ENCODE results near the gene CAMKMT.

DNA sequence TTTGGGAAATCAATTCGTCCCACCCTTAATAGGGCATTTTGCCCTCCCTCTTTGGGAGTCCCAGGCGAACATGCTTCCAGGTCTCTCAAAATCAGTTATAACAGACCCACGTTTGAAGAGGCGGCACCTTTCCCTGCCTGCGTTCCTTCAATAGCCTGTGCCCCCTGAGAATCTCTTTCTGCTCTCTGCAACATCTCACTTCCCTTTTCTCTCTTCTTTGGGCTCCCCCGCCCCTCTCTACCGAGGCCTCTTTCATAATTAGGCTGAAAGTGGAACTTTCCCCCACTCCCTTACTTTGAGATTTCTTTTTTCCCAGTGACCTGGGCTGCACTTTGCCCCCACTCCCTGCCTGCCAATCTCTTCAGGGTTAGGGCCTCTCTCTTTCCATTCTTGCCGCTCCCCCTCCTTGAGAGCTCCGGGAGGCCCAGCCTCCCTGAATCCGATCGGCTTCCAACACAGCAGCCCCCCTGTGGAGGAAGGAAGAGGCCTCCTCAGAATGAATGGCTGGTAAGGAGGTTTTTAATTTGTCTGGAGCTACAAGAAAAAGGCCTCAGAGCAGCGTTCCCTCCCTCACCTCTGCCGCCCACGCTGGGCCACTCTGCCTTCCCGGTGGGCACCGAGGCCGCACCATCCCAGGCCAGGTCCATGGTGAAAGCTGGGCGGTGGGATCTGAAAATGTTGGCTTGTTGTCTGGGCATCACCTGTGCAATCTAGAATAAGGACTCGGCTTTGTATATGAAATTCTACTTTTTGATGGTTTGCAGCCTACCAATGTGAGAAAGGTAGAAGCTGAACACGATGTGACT is 417.1 kb downstream of the CAMKMT start:
- TF ChIP-seq, protein P1, sequence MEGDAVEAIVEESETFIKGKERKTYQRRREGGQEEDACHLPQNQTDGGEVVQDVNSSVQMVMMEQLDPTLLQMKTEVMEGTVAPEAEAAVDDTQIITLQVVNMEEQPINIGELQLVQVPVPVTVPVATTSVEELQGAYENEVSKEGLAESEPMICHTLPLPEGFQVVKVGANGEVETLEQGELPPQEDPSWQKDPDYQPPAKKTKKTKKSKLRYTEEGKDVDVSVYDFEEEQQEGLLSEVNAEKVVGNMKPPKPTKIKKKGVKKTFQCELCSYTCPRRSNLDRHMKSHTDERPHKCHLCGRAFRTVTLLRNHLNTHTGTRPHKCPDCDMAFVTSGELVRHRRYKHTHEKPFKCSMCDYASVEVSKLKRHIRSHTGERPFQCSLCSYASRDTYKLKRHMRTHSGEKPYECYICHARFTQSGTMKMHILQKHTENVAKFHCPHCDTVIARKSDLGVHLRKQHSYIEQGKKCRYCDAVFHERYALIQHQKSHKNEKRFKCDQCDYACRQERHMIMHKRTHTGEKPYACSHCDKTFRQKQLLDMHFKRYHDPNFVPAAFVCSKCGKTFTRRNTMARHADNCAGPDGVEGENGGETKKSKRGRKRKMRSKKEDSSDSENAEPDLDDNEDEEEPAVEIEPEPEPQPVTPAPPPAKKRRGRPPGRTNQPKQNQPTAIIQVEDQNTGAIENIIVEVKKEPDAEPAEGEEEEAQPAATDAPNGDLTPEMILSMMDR (IDR thresholded peaks at IDR 0.05; ENCODE audit: insufficient read depth, low read length, poor library complexity, severe bottlenecking), result no peak
- TF ChIP-seq EZH2phosphoT487 (conservative IDR thresholded peaks at IDR 0.05; ENCODE audit: low read length), result no peak
